Measurements from ENCODE around the gene CRTAC1.
"Not testable (repeated sequence)": the region's sequence is repeated elsewhere in the genome, so short reads cannot be mapped to it uniquely, and the experiment has no call there.

The CRTAC1 gene

DNA sequence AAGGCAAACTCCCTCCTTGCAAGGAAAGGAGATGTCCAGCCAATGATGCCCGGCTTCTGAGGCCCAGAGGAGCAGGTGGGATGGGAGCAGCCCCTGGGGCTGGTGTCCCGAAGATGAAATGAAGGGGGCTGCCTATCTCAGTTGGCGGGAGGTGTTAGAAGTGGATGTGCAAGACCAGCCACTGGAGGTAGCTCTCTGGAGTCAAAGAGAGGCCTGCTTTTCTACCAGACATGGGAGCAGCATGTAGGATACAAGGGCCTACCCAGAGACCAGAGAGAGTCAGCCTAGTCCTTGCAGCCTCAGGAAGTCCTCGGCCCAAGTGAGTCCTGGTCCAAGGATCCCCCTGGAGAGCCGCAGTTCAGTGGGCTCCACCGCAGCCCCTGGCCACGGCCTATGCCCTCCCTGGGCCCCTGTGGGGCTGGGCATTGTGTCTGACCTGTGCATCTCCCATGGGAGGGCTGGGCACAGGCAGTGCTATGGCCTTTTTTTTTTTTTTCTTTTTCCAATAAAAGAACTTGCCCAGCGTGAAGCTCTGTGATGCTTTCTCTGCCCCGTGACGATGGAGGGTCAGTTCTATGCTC, 163.1 kb downstream of the CRTAC1 start:
- DNase-seq = no peak

DNA sequence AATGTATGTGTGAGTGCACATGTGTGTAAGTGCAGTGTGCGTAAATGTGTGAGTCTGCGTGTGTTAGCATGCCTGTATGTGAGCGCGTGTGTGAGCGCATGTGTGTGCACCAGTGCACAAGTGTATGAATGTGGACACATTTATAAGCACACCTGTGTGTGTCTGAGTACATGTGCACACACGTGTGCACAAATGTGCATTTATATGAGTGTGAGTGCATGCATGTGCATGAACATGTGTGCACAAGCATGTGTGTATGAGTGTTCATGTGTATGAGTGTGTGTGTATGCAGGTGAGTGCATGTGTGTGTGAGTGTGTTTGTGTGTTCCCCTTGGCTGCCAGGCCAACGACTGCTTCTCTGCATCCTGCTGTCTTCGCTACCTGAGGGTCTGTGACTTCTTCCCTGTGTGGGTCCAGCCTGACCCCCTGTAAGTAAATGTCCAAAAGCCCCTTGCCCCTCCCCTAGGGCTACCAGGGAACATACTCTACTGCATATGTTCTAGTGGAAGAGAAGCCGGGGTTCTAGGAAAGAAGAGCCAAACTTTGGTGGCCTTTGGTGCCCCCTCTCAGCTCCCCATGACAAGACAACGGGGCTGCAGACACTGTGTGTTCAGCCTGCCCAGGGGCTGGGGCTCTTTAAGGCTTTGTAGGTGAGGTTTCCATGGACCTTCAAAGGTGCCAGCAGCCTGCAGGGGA, 163.7 kb downstream of the CRTAC1 start:
- no peak for DNase-seq

DNA sequence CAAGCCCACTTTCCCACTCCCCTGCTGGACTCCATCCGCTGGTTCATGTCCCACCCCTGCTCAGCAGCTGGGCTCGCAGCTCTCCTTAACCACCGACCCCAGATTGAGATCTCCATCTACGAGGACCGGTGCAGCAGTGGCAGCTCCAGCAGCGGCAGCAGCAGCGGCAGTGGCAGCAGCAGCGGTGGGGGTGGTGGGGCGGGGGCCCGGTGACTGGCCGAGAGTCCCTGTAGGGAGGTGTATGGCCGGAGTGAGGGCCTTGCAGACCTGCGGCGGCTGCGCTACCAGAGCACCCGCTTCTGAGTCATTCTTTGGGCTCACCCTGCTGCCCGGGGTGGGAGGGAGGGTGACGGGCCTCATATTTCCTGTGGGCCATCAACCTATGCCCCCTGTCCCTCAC, 164.9 kb downstream of the CRTAC1 start:
- no peak for DNase-seq

DNA sequence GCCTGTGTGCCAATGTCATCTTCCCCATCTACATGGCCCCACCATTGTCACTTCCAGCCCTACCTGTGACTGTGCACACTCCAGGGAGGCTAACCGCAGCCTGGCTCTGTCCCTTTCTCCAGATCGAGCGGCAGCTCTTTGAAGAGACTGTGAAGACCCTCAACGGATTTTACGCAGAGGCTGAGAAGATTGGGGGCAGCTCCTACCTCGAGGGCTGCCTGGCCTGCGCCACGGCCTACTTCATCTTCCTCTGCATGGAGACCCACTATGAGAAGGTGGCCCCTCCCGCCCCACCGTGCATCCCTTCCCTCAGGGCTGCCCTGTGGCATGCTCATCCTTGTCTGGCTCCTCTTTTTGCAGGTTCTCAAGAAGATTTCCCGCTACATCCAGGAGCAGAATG, 166.6 kb downstream of the CRTAC1 start:
- DNase-seq = no peak

DNA sequence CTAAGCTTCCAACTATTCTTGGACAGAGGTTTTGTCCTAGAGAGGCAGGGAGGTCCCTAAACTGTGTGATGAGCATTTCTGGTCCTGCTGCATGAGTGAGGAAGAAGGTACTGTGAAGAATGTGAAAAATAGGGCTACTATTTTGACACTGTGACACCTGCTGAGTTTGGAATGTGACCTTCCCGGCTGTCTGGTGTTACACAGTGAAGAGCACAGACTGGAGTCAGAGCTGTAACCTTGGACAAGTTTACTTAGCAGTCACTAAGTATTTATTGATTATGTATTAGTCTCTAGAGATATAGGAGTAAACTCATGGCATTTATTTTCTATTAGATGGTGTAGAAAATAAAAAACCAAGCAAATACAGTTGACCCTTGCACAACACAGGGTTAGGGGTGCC, 168.5 kb downstream of the CRTAC1 start:
- no peak for DNase-seq

DNA sequence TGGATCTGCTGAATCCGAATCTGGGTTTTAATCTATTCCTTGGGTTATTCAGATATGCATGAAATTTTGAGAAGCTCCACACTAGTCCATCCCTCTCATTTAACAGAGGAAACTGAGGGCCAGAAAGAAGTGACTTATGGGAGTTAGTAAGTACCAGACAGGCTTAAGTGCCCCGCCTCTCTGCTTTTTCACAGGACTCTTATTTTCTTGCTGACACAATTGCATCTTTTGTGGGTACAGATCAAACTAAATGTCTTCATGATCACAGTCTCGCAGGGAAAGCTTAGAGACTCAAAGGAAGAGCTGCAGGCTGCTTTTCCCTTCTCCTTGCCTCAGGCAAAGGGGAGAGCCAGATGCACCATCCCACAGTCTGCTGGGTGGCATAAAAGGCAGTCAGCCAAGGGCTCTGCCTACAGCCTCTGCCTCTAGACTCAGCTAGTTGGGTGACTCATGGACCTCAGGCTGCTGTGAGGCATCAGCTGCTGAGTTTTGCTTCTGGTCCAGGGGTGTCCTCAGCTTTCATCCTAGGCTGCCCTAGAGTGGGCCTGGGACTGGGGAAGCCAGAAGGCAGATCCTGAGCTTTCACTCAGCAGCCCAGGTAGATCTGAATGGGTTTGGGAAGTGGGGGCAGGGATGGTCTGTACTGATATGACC, 169.2 kb downstream of the CRTAC1 start:
- DNase-seq = no peak

DNA sequence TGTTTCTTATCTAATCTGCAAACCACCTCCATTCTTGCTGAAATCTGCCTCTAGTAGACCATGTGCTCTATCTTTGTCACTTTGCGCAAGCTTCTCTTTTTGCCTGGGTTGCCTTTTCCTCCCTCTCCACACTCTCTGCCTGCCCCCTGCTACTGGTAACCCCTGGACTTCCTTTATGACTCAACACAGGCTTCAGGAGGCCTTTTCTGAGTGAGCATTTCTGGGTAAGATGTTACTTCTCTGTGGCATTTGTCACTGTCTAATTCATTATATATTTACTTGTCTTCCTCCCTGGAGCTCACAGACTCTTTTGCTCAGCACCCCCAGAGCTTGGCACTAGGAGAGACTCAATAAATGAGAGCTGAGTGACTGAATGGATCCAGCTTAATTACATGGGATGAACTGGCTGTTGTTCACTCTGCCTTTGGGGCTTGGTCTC, 172.4 kb downstream of the CRTAC1 start:
- DNase-seq = no peak

DNA sequence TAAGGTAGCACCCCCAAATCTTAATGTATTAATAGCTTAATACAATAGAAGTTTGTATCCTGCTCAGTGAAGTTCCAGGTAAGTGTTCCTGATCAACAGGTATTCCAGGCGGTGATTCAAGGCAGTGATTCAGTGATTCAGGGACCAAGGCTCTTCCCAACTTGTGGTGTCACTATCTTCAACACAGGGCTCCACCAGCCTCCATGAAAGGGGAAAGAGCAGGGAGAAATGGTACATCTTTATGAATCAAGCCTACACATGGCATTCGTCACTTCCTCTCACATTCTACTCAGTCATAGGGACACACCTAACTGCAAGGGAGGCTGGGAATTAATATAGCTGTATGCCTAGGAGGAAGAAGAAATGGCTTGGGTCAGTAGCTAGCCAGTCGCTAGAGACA, 175.7 kb downstream of the CRTAC1 start:
- DNase-seq = no peak

DNA sequence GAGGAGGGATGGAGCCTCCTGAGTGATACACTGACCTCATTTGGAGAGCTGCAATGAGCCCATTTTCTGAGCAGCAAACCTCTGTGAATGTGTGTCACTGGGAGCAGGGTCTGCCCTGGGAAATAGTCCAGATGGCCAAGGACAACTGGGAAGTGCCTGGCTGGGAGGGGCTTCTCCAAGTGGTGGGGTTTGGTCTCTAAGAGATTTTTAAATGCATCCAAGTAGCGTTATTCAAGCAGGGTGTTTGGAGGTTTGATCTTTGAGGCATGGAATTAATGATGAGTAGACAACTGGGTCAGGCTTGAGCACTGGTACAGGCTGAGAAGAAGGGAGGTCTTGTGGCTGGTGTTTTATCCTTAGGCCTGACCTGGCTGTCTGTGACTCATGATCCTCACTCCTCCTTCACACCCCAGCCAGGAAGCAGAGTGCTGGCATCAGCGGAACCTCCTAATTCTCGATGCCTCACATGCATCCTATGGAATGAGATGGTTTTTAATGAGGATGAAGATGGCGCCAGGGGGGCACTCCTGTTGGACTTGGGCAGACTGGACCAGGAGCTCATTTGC, 177.5 kb downstream of the CRTAC1 start:
- DNase-seq = no peak

DNA sequence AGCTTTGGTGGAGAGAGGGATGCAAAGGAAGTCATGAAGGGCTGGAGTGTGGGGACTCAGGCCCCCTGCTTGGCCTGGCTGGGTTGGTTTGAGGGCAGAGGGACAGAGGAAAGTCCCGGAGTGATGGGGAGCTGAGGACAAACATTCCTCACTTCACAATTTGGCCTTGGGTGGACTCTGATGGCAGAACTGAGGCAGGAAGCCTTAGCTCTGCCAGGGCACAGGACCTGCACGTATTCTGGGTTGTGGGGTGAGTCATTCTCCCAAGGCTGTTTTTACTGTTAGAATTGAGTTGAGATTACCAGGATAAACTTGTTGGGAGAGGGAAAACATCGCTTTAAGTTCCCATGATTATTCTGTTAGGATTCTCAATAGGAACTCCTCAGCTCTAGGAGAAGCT, 178.1 kb downstream of the CRTAC1 start:
- DNase-seq = no peak

DNA sequence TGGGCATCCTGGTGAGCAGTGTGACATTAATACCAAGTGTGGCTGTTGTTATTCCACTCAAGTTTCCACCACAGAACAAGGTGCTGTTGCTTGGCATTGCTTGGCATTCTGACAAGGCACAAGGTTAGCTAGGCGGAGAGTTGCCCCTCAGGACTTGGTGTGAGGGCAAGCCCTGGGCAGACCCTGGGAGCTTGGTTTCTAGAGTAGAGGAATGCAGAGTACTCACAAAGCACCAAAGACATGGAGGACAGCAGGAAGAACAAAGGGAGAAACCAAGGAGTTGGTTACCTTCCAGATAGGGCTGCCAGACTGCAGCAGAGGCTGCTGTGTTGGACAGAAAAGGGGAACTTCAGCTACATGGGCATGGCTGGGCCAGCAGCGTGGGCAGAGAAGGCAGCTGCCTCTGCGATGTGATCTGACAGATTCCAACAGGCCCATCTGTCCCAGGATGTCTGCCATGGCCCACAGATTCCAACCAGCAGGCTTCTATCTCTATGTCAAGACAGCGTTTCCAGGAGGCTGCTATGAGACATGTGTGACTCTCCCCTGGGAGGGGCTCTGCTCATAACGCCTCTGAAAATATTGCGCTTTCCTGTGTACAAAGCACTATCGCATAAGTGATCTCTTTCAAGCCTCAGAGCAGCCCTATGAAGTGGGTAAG, 178.9 kb downstream of the CRTAC1 start:
- DNase-seq = no peak

DNA sequence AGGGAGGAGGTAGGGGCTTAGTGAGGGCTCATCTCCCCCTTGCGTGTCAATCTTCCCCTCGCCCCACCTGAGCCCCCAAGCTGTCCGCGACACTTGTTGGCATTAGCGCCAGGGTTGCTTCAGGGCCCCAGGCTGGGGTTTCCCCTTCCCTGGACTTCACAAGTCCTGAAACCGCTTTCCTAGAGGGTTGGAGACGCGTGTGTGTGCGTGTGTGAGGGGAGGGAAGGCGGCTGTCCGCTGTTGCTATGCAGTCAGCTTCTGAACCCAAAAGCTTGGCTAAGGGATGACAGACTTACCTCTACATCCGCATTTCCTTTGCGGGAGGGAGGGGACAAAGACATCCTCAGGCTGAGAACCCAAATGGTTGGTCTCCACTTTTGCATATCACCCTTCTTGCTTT, 180.0 kb downstream of the CRTAC1 start:
- DNase-seq = no peak

DNA sequence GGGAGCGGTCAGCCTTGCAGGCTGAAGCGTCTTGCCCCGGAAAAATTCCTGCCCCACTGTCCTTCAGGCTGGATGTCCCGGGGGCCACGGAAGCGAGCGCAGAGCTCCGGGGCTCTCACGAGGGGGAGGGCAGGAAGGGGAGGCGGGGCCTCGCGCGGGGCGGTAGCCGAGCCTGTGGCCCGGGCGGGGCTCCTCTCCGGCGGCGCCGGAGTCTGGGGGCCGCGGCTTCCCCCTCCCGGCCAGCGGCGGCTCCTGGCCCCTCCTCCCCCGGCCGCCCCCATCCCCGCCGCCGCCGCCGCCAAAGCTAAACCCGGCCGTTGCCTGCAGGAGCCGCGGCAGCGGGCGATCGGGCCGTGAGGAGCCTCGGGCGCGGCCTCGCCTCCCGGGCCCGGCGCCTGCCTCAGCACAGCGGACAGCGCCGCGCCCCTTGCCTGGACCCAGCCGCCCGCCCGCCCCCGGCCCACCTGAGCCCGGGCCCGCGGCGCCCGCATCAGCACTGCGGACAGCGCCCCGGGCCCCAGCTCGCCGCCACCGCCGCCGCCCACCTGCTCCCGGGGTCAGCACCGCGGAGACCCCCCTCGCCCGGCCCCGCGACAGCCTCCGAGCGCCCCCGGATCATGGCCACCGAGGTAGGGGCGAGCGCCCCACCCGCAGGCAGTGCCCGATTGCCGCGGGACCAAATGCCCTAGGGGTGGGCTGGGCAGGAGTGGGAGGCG, 180.6 kb downstream of the CRTAC1 start, which contains the start of gene GOLGA7B:
TSS of gene GOLGA7B (plus strand) at position 157 of the 716 bp plus-strand sequence. CDS start at position 618, 461 bp downstream.
- DNase-seq = peak; percentile 42

DNA sequence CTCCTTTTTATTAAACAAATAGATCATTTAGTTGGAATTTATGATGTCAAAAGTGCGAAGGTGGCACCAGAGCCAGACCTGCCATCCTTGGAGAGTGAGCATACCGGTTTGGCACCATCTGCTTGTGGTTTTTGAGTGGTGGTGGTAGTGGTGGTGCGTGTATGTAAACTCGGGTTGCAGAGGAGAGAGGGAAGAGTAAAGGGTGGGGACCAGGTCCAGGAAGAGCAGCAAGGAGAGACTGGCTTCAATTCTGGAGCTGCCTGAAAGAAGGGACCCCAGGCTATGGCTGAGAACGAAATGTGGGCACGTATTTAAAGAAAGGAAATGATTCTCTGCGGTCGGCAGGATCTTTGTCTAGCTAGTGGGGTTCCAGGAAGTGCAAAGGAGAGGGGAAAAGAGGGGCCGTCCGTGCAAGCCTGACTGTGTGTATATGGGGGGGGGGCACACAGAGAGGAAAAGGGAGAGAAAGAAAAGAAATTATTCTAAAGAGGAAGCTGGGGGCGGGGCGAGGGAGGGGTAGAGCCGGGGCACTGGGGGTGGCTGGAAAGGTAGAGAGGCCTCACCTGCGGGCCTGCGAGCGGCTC, 181.2 kb downstream of the CRTAC1 start:
- DNase-seq = peak; percentile 37

DNA sequence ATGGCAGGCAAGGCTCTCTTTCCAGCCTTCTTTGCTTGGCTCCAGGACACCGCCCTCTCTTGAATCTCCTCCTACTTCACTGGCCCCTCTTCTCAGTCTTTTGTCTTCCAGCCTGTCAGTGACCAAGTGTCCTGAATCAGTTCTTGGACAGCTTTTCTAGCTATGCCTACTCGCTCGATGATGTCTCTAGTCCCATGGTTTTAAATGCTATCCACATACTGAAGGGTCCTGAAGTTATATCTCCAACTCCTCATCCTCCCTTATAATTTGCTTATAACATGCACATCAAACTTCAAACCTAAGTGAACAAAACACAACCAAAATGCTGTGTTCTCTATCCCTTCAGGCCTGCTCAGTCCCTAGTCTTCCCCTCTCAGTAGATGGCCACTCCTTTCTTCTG, 185.7 kb downstream of the CRTAC1 start:
- no peak for DNase-seq

DNA sequence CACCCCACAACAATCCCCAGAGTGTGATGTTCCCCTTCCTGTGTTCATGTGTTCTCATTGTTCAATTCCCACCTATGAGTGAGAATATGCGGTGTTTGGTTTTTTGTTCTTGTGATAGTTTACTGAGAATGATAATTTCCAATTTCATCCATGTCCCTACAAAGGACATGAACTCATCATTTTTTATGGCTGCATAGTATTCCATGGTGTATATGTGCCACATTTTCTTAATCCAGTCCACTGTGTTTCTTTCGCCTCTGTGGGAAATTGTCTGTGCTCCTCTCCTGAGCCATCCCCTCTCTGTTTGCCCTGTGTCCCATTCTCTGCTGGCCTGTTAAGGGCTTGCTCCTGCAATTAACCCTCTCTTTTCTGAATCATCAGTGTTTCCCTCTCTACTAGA, 186.4 kb downstream of the CRTAC1 start:
- DNase-seq = not testable (repeated sequence)

DNA sequence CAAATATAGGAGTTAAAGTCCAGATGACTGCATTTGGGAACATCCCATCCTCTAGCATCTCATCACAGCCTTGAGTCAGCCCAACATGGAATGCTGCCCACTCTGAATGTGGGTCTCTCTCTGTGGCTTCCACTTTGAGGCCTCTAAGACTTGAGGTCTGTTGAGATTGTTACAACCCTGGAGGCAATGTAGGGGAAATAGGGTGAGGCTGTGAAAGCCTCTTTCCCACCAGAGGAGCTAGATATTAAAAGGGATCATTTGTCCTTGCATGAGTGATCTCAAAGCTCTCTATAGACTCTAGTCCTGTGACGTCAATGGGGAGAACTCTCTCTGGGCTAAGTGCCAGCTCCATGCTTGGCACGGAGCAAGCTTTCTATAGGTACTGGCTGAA, 187.1 kb downstream of the CRTAC1 start:
- no peak for DNase-seq

DNA sequence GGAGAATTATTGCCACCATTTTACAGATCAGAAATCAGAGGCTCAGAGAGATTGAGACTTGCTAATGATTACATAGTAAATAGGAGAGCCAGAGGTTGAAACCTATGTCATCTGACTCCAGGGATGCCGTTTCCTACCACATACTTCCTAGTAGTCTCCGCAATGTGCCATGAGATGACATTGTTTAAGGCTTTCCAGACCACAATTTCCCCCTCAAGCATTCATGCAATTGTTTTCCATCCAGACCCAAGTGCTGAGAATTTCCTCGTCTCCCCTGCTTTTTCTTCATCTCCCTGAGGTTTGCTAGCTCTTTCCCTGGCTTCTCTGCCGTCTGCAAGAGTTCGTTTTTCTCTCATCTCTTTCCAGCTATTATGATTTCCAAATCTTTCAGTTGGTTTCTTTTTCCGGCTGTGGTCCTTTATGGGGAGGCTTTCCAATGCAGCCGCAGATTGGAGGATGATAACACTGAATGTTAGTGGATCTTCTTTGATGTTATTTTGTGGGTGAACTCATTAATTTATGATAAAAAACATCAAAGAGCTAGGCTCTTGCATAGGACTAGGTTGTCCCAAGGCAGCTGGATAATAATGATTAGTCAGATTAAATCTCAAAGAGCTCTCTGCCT, 187.7 kb downstream of the CRTAC1 start:
- DNase-seq = no peak

DNA sequence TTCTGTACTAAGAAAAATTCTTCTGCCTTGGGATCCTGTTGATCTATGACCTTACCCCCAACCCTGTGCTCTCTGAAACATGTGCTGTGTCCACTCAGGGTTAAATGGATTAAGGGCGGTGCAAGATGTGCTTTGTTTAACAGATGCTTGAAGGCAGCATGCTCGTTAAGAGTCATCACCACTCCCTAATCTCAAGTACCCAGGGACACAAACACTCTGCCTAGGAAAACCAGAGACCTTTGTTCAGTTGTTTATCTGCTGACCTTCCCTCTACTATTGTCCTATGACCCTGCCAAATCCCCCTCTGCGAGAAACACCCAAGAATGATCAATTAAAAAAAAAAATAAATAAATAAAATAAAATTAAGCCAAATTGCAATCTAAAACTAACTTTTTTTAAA, 188.3 kb downstream of the CRTAC1 start:
- DNase-seq = not testable (repeated sequence)

DNA sequence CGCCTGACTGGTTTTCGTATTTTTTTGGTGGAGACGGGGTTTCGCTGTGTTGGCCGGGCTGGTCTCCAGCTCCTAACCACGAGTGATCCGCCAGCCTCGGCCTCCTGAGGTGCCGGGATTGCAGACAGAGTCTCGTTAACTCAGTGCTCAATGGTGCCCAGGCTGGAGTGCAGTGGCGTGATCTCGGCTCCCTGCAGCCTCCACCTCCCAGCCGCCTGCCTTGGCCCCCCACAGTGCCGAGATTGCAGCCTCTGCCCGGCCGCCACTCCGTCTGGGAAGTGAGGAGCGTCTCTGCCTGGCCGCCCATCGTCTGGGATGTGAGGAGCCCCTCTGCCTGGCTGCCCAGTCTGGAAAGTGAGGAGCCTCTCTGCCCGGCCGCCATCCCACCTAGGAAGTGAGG, 189.3 kb downstream of the CRTAC1 start:
- not testable (repeated sequence) for DNase-seq

DNA sequence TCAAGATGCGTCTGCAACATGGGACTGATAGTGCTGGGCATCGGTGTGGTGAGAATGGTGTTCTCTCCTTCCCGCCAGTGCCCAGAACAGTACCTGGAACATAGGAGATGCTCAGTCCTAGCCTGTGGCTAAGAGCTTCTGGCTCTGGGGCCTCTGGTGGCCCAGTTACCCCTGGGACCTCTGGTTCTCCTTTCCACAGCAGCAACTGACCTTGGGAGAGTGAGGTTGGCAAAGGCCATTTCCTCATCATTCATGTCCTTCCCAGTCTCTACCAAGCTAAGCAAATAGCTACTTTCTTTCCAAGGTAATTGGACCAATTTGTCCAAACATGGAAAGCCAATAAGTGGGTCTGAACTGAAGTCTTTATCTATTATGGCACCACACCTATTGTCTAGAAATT, 192.3 kb downstream of the CRTAC1 start:
- DNase-seq = no peak

DNA sequence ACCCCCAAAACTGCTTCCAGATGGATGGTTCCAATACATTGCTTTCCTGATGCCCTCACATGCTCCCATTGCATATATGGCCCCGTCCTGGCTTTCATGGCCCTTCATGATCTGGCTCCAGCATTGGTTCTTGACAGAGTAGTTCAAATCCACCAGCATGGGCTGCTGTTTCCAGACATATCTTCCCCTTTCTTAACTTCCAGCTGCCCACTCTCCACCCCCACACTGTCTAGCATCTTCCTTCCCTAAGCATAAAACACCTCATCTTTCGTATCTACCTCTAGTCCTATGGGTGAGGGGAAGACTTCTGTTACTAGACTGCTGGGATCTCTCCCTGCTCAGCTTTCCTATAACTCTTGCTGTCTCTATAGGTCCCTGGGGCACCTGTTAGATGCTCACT, 194.0 kb downstream of the CRTAC1 start:
- DNase-seq = no peak
